Testis (tissue), 2 donors: ENCODE measurements around the gene TMEM263.

ENCODE experiments used
- CTCF ChIP-seq, 3 experiments: fragments of 450-650 bp in 2 of 3; fragments of 200-600 bp in 1 of 3; sonication (generic) in 1 of 3; IDR thresholded peaks; one replicate each; pipeline ENCODE4 v1.5.1; 2016 to 2019; ENCODE audit warnings: antibody characterized with exemption in 3 of 3, mild to moderate bottlenecking in 2 of 3, moderate library complexity in 1 of 3
- POLR2A ChIP-seq: fragments of 450-650 bp; IDR thresholded peaks from one replicate; pipeline ENCODE4 v1.6.1; 2017; ENCODE audit warnings: antibody characterized with exemption, mild to moderate bottlenecking, moderate library complexity

GRCh38 chr12:106915635-106916026 is 40.1 kb upstream of the TMEM263 start:
- TF ChIP-seq POLR2A (no peak), CTCF (IDR thresholded peaks at IDR 0.05) (no peak)
